HG03196 (cell line): Measurements from ENCODE around the gene PPIP5K1.
"Not testable (repeated sequence)": the region's sequence is repeated elsewhere in the genome, so short reads cannot be mapped to it uniquely, and the experiment has no call there.

Source experiments
- ATAC-seq: cut with Tn5 transposase; IDR thresholded peaks from one replicate; pipeline ENCODE4 v1.9.1; 2021; ENCODE audit not compliant: unreplicated experiment

Gene PPIP5K1

DNA sequence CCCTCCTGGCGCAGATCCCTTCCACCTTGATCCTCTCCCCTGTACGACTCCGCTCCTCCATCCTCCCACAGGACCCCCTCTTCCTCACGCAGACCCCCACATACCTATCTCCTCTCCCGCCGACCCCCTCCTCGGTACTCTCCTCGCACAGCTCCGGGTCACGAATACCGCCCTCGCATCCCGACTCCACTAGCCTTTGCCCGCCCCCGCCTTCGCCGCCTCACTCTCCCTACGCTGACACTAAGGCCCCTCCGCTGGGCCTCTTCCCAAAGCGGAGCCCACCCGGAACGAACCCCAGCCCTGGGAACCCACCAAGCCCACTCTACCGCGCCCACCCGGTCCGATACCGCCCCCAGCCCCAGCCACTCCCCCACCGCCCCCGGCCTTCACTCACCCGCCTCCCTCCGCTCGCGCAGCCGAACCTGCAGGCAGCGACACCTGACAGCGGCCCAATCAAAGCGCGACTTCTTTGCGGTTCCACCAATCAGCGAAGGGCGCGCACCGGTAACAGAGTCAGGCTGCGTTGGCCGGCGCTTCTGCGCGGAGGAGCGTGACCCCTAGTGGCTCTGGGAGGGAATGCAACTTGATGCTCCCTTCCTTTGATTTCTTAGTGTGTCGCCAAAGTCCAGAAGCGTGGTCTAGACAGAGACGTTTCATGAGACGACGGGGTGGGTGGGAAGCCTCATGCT, at the start of gene PPIP5K1:
Gene PPIP5K1 (minus strand): TSS at position 431 of the 689 bp plus-strand sequence. CDS start 5,704 bp downstream, outside the sequence.
- ATAC-seq, result peak; percentile 90

DNA sequence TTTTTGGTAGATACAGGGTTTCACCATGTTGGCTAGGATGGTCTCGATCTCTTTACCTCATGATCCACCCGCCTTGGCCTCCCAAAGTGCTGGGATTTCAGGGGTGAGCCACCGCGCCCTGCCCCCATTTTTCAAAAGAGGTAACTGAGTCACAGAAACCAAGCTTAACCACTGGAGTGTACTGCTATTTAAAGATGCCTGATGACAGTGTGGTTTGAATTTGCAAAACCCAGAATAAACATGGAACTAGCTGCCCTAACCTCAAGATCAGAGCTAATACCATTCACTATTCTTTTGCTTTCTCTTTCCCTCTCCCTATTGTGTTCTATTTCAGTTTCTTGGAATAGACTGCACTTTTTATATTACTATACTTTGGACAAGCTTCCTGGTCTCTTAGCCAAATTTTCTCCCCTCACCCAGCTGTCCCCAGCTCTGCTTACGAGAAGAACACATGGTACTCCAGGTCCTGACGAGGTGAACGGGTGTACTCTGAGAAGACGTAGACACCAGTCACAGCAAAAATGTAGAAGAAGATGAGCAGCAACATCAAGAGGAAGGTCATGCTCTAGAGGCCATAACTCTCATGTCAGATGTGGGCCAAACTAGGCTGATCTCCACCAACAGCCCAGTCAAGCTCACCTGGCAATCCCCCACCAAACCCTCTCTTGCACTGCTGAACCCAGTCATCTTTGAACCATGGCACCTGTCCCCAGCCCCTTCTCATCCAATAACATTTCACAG, 48.6 kb upstream of the PPIP5K1 start:
- ATAC-seq, result peak; percentile 59

DNA sequence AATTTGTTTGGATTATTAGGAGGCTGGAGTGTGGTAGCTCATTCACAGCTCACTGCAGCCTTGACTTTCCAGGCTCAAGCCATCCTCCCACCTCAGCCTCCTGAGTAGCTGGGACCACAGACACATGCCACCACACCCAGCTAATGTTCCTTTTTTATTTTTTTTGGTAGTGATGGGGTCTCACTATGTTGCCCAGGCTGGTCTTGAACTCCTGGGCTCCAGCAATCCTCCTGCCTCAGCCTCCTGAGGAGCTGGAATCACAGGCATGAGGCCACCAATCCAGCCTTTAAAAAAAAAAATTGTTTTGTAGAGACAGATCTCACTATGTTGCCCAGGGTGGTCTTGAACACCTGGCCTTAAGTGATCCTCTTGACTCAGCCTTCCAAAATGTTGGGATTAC, 36.9 kb upstream of the PPIP5K1 start:
- ATAC-seq, result not testable (repeated sequence)

DNA sequence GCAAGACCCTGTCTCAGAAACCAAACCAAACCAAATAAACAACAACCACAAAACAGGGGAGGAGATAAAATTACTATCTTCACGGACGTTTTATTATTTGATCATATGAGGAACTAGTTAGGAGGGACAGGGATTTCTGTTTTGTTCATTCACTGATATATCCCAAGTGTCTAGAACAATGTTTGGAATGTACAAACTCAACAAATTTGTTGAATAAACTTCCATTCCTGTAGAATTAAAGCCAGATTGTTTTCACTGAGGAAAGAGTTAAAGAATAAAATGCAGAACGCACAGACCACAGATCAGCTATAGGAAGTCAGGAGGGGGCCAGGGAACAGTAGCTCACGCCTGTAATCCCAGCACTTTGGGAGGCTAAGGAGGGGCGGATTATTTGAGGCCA, 35.1 kb upstream of the PPIP5K1 start:
- ATAC-seq, result no peak

DNA sequence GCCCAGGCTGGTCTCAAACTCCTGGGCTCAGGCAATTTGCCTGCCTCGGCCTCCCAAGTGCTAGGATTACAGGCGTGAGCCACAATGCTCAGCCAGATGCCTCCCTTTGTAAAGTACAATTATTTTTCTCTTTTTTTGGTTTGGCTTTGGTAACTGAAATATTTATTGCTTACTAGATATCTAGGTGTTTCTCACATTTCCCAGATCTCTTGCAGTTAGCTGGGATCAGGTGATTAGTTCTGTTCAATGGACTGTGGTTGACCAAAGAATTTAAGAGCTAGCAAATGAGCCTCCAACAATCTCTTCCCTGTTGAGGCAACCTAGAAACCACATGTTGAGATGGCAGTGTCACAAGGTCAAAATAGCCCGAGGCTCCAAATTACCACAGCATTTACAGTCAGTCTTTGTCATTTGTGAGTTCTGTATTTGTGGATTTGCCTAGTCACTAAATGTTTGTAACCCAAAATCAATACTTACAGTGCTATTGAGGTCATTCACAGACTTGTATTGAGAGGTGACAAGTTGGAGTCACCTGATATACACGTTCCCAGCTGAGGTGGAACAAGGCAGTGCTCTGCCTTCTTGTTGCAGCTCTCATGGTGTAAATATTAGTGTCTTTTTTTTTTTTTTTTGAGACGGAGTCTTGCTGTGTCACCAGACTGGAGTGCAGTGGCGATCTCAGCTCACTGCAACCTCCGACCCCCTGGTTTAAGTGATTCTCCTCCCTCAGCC, 32.2 kb upstream of the PPIP5K1 start:
- ATAC-seq, result not testable (repeated sequence)

DNA sequence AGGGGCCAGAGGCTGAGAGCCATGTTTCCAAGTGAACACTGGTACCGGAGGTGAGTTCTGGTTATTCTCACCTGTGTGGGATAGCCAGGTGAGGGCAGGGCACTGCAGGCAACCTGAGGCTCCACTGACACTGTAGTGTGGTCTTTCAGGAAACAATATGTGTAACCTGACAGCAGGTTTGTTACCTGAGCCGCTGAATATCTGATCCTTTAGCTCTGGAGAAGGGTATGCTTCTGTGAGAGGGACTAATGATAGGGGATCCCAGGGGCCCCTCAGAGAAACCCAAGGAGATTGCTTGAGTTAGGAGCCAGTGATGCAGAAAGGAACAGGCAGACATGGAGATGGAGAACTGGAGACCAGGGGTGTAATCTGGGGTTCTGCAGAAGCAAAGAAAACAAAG, 28.7 kb upstream of the PPIP5K1 start, which contains the start of gene STRC:
Gene STRC (minus strand): TSS at position 101 of the 400 bp plus-strand sequence. CDS start 78 bp downstream, at position 23.
- ATAC-seq, result not testable (repeated sequence)

DNA sequence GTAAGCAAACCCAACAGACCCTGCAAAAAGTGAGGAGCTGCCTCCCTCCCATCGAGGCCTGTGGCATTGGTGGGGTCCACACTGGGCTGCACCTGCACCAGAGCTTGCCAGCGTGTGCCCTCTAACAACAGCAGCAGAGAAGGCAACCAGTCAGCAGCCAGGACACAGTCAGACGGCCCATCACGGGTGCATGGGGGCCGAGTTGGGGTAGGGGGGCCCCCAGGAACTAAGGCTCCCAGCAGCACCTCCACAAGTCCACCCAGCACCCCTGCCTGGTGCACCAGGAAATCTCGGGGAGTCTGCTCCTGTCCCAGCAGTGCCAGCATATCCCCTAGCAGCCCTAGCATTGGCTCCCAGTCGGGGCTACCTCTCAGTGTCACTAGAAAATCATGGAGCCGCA, 27.7 kb upstream of the PPIP5K1 start:
- not testable (repeated sequence) for ATAC-seq

DNA sequence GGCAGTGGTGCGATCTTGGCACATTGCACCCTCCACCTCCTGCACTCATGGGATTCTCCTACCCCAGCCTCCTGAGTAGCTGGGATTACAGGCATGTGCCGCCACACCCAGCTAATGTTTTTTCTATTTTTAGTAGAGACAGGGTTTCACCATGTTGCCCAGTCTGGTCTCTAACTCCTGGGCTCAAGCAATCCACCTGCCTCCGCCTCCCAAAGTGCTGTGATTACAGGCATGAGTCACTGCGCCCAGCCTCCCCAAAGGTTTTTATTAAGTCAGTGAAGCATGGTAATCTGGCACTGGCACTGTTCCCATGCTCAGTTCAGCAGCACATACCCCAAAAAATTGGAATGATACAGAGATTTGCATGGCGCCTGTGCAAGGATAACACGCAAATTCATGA, 12.2 kb upstream of the PPIP5K1 start:
- not testable (repeated sequence) for ATAC-seq

DNA sequence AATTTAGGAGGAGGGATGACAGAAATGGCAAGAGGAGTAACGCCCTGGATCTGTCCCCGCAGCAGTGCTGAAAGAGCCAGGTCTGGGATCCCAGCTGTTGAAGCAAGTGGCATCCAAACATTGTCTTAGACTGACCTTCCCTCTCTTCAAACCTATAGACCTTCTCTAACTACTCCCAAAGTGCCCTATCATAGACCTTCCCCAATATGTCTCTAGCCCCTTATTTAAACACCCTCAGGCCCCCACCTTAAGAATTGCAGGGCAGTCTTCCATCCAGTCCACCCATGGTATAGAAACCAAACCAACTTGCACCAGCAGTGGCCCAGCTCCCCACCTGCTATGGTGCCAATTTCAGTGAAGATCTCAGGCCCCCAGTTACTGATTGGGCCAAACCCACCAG, 10.2 kb upstream of the PPIP5K1 start:
- not testable (repeated sequence) for ATAC-seq

DNA sequence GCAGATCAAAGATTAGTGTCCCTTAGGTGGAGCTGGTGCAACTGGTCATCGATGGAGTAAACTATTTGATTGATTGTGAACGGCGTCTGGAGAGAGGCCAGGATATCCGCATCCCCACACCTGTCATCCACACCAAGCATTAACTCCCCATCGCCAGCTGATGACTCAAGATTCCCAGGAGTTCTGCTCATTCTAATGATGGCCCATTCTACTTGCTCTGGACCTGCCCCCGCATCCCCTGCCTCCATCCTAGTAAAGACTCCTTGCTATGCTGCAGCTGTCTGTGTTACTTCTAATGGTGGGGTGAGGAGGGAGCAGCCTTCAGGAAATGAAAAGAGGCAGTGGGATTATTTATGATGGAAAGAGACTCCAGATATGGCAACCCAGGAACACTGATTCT, 9.1 kb upstream of the PPIP5K1 start:
- not testable (repeated sequence) for ATAC-seq

DNA sequence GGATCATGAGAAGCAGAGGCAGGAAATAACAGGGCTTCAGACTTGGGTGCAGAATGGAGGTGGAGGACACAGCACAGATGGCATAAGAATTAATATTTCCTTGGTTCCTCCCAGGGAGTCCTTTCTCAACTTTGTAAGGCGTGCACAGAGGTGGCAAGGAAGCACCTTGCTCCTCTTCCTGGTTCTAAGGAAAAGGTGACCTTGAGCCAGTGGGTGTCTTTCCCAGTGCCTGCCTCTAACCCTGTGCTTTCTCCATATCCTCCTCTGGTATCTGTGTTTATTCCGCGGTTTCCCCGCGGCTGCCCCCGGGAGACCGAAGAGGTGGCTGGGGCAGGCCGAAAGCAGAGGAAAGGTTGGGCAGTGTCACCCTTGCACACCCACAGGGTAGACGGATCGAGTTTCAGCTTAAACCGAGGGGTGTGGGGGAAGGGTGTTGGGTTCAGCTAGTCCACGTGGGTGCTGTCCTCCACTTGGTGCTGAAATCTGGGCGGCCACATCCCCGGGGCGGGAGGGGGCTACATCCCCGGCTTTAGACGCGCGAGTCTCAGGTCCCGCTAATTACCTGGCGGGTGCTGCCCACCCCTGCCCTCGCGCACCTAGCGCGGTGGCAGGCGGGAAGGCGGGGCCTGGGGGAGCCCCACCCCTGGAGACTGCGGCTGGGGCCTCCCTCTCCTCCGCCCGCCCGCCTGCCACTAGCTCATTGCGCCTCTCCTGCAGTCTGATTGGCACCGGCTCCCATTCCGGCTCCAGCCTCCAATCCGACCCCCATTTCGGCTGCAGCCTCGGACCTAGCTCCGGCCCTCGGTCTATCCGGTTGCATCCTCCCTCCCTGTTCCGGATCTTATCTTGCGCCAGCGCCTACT, 3.6 kb upstream of the PPIP5K1 start, which contains the start of gene CKMT1B:
Gene CKMT1B (plus strand): TSS at position 700 of the 863 bp plus-strand sequence. CDS start 192 bp downstream, outside the sequence.
- not testable (repeated sequence) for ATAC-seq

DNA sequence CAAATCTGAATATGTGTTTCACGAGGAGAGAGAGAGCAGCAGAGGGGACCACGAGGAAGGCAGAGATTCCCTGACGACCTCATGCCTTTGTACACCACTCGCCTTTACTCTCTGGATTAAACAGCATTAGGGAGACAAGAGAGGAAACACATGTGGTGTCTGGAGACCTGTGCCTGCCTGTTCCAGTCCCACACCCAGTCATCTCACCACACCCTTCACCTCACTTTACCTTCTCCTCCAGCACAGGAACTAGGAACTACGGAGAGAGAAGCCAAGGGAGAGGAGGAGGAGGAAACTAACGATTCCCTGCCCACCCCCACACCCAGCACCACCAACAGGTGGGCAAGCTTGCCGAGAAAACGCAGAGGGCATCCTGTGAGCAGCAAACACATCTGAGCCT, 2.8 kb upstream of the PPIP5K1 start:
- ATAC-seq, result not testable (repeated sequence)

DNA sequence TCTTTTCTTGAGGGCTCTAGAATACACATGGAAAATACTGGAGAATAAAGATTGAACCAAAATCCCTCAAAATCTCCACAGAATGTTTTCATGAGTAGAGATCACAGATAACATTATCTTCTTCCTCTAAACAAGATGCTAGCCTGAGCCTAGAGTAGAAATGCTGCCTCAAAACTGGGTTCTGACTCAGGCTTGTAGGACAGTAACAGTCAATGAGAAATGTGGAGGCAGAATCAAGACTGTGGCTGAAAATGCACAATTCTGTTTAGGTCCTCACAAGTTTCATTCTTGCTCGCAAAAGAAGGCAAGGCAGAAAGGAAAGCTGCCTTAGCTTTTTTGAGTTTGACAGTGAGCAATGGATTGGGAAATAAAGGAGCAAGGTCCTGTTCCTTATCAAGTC, 15.4 kb downstream of the PPIP5K1 start:
- ATAC-seq, result not testable (repeated sequence)

DNA sequence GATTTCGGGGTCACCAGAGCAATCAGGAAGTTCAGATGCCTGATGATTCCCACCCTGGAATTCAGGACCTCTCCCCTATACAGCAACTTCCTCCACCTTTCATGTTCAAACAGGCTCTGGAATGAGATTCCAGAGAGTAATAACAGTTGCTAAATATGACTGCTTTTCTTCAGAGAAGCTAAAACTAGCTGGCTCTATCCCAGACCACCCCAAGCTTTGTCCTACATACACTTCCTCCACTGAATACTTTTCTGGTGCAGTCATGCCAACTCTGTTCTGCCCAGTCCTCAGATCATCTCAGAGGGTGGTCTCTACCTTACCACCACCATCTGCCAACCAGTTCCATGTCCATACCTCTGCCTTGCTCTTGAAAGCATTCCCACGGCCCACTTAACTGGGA, 23.4 kb downstream of the PPIP5K1 start:
- not testable (repeated sequence) for ATAC-seq

DNA sequence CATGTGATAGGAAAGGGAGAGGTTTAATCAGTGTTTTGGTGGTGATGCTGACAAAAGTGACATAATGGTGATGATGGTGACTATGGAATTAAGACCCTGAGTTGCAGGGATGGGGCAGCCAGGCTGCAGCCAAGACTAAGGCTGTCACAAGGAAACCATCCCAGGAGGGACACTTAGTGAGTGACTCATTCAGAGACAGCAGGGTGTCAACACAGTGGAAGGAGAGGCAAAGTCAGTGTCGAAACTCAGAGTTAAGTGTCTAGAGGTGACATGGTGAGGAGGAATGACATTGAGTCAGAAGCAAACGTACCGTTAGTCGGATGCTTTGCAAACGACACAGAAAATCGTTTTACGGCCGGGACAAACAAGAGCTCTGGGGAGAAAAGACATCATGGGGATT, 26.2 kb downstream of the PPIP5K1 start:
- not testable (repeated sequence) for ATAC-seq

DNA sequence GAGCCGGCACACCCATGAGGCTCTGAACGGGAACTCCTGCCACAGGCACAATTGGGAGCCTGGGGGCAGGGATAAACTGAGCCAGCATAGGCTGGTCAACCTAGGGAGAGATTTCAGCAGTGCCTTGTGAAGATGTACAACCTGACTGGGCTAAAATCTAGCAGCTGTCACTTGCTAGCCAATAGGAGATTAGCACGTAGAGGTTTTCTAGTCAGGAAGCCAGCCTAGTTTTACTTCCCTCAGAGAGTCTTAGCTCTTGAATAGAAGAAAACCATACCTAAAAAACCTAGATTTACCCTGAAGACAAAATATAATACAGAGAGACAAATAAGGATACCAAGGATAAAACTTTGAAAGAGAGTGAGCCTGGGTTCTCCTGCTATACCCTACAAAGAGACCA, 27.3 kb downstream of the PPIP5K1 start:
- not testable (repeated sequence) for ATAC-seq

DNA sequence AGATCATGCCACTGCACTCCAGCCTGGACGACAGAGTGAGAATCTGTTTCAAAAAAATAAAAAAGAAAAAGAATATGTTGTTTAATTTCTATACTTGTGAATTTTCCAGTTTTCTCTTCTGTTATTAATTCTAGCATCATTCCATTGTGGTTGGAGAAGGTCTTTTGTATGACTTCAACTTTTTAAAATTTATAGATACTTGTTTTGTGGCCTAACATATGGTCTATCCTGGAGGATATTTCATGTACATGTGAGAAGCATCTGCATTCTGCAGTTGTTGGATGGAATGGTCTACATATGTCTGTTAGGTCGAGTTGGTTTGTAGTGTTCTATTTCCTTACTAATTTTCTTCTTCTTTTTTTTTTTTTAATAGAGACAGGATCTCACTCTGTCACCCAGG, 37.0 kb downstream of the PPIP5K1 start:
- no peak for ATAC-seq

DNA sequence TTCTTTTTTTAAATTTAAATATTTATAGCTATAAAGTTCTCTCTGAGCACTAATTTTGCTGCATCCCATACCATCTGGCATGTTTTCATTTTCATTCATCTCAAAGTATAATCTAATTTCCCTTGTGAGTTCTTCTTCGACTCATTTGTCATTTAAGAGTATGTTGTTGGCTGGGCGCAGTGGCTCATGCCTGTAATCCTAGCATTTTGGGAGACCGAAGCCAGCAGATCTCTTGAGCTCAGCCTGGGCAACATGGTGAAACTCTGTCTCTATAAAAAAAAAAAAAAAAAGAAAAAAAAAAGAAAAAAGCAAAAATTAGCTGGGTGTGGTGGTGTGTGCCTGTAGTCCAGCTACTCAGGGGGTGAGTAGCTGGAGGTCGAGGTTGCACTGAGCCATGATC, 37.8 kb downstream of the PPIP5K1 start:
- no peak for ATAC-seq

DNA sequence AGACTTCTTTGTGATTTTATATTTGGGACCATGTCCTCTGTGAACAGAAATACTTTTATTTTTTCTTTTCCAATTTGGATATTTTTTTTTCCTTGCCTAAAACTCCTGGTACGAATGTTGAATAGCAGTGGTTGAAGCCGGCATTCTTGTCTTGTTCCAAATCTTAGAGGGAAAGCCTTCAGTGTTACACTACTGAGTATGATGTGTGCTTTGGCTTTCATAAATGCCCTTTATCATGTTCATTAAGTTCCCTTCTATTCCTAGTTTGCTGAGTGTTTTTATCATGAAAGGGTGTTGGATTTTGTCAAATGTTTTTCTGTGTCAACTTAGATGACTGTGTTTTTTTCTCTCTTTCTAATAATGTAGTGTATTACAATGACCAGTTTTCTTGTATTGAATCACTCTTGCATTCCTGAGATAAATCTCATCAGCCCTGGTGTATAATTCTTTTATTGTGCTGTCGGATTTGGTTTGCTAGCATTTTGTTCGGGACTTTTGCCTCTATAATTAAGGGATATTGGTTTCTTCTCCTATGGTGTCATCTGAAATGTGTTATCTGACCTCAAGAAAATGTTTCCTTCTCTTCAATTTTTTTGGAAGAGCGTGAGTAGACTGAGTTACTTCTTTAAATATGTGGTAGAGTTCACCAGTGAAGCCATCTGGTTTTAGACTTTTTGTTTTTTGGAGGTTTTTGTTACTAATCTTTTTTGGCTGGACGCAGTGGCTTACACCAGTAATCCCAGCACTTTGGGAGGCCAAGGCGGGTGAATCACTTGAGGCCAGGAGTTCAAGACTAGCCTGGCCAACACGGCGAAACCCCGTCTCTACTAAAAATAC, 39.3 kb downstream of the PPIP5K1 start:
- no peak for ATAC-seq

DNA sequence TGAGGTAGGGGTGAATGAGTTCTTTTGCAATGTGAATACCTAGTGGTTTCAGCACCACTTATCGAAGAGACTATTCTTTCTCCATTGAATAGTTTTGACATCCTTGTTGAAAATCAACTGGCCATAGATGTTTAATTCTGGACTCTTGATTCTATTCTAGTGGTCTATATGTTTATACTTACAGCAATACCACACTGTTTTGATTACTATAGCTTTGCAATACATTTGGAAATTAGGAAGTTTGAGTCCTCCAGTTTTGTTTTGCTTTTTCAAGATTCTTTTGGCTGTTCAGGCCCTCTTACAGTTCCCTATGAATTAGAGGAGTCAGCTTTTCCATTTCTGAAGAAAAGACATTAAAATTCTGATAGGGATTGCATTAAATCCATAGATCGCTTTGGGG, 42.5 kb downstream of the PPIP5K1 start:
- no peak for ATAC-seq
